ENCODE data around the gene AKAP9.

GRCh38 chr7:92100534-92100933 lies 159.9 kb downstream of the AKAP9 start:
- TF ChIP-seq CTCF (IDR thresholded peaks at IDR 0.05) (no peak), POLR2A (IDR thresholded peaks at IDR 0.05) (no peak)

Data from upper lobe of left lung (tissue), 4 donors.